B cell (primary cell): ENCODE data around the gene DENND4B.

Source experiments
- CTCF ChIP-seq: fragments of 200-600 bp; IDR thresholded peaks from one replicate; pipeline ENCODE4 v1.8.0; 2022; ENCODE audit warnings: antibody characterized with exemption, mild to moderate bottlenecking
- EZH2 ChIP-seq: IDR thresholded peaks from 2 replicates; pipeline ENCODE4 v1.6.1; 2012; ENCODE audit warnings: borderline replicate concordance, low read depth, mild to moderate bottlenecking, moderate library complexity, low read length; ENCODE audit not compliant: insufficient read depth, poor library complexity, severe bottlenecking

- no peak for TF ChIP-seq CTCF
- no peak for TF ChIP-seq EZH2
Observed at GRCh38 chr1:153973525-153973924, 27.0 kb upstream of the DENND4B start.
